PFSK-1 (cell line): ENCODE results near the gene ARSJ.

Experiments
- FOXP2 ChIP-seq: optimal IDR thresholded peaks from 2 replicates; pipeline ENCODE3; 2011; ENCODE audit warnings: borderline replicate concordance, control low read depth, inconsistent platforms; ENCODE audit not compliant: insufficient read depth; ENCODE audit errors: extremely low read length, extremely low read depth
- POLR2AphosphoS5 ChIP-seq: IDR thresholded peaks from 2 replicates; pipeline ENCODE4 v1.6.1; 2012; ENCODE audit warnings: low read depth, mild to moderate bottlenecking, control low read depth, low read length, moderate library complexity
- TAF1 ChIP-seq: IDR thresholded peaks from 2 replicates; pipeline ENCODE4 v1.6.1; 2012; ENCODE audit warnings: low read length, control low read depth, borderline replicate concordance; ENCODE audit not compliant: insufficient read depth
- TF ChIP-seq, protein P1 (sequence below), 2 experiments: IDR thresholded peaks; 2 replicates each; pipeline versions ENCODE4 v1.6.1 to v1.8.0; 2011 to 2012; ENCODE audit warnings: low read depth in 2 of 2, low read length in 2 of 2, control low read depth in 1 of 2, inconsistent platforms in 1 of 2, mild to moderate bottlenecking in 1 of 2, moderate library complexity in 1 of 2; ENCODE audit not compliant: insufficient read depth in 1 of 2

DNA sequence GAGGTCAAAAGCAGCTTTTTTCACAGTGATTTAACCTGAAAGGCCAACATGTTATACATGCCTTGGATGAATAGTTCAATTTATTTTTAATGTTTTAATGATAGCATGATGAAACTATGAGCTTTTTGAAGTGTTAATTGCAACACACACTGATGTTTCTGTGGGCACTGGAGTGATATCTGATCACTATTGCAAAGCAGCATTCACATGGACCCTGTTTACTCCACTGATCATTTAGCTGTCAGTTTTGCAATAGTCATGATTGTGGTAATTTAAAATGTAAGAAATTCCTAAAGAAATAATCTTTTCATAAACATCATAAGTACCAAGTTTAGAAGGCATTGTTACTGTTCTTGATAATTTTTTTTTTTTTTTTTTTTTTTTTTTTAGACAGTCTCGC lies 74.1 kb downstream of the ARSJ start:
- no peak for TF ChIP-seq POLR2AphosphoS5
- TF ChIP-seq, protein P1, sequence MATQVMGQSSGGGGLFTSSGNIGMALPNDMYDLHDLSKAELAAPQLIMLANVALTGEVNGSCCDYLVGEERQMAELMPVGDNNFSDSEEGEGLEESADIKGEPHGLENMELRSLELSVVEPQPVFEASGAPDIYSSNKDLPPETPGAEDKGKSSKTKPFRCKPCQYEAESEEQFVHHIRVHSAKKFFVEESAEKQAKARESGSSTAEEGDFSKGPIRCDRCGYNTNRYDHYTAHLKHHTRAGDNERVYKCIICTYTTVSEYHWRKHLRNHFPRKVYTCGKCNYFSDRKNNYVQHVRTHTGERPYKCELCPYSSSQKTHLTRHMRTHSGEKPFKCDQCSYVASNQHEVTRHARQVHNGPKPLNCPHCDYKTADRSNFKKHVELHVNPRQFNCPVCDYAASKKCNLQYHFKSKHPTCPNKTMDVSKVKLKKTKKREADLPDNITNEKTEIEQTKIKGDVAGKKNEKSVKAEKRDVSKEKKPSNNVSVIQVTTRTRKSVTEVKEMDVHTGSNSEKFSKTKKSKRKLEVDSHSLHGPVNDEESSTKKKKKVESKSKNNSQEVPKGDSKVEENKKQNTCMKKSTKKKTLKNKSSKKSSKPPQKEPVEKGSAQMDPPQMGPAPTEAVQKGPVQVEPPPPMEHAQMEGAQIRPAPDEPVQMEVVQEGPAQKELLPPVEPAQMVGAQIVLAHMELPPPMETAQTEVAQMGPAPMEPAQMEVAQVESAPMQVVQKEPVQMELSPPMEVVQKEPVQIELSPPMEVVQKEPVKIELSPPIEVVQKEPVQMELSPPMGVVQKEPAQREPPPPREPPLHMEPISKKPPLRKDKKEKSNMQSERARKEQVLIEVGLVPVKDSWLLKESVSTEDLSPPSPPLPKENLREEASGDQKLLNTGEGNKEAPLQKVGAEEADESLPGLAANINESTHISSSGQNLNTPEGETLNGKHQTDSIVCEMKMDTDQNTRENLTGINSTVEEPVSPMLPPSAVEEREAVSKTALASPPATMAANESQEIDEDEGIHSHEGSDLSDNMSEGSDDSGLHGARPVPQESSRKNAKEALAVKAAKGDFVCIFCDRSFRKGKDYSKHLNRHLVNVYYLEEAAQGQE (IDR thresholded peaks at IDR 0.05; ENCODE audit: insufficient read depth in 1 of 2, low read depth in 2 of 2, low read length in 2 of 2), result no peak
- TF ChIP-seq FOXP2, result no peak
- no peak for TF ChIP-seq TAF1
